Kidney (tissue), 14 donors: Measurements from ENCODE around the gene PKD2. TPM values are rescaled to one million over a fixed set of nuclear protein-coding genes. Genes with fewer than 3 reads are reported as not detected.

Experiments
- DNase-seq, 5 donors: peaks; one replicate each; pipeline ENCODE4 v3.0.0-alpha.2; 2013 to 2020
- FAIRE-seq: peaks from 2 replicates; lab custom pipeline; 2012; peaks lifted over from hg19 to GRCh38; lab: Jason Lieb, UNC
- H3K27ac ChIP-seq, 2 donors: one replicate each; pipeline ENCODE4 v1.7.0; 2013; ENCODE audit warnings: low read depth in 2 of 2, low read length in 2 of 2, inconsistent platforms in 1 of 2
- H3K27me3 ChIP-seq: one replicate; pipeline ENCODE4 v1.7.1; 2013; ENCODE audit warnings: low read length, inconsistent platforms; ENCODE audit not compliant: control insufficient read depth, insufficient read depth
- H3K36me3 ChIP-seq, 3 donors: one replicate each; pipeline versions ENCODE4 v1.7.0 to v1.7.1; 2013; ENCODE audit warnings: low read length in 3 of 3, control low read depth in 1 of 3, inconsistent platforms in 1 of 3; ENCODE audit not compliant: insufficient read depth in 3 of 3, control insufficient read depth in 2 of 3
- H3K4me1 ChIP-seq, 3 donors: one replicate each; pipeline versions ENCODE4 v1.7.0 to v1.7.1; 2013; ENCODE audit warnings: low read length in 3 of 3, inconsistent platforms in 1 of 3, low read depth in 1 of 3; ENCODE audit not compliant: control insufficient read depth in 2 of 3, insufficient read depth in 2 of 3
- H3K4me3 ChIP-seq, 3 donors: one replicate each; pipeline versions ENCODE4 v1.7.0 to v1.8.1; 2013; ENCODE audit warnings: low read length in 3 of 3, control low read depth in 1 of 3, inconsistent platforms in 1 of 3
- H3K9ac ChIP-seq, 3 donors: one replicate each; pipeline versions ENCODE4 v1.7.0 to v1.7.1; 2013; ENCODE audit warnings: low read length in 3 of 3, control low read depth in 1 of 3, inconsistent platforms in 1 of 3
- H3K9me3 ChIP-seq, 3 donors: one replicate each; pipeline versions ENCODE4 v1.7.0 to v1.7.1; 2013; ENCODE audit warnings: low read length in 3 of 3, control low read depth in 1 of 3, inconsistent platforms in 1 of 3; ENCODE audit not compliant: control insufficient read depth in 2 of 3, insufficient read depth in 1 of 3
- intact Hi-C: fragments of 100-400 bp; cut with DNase I; formaldehyde crosslinking; loops from one replicate; pipeline ENCODE4 v1.11.1; 2022
- polyA plus RNA-seq: library from polyadenylated mRNA; stranded (reverse); fragments of 350-450 nt; fragmentation: Illumina TruSeq; extraction: RNeasy Lipid Tissue Mini Kit (QIAGEN cat#74804); gene quantifications from one replicate; pipeline ENCODE4 v1.2.3, GENCODE V29; 2014; ENCODE audit warnings: low read depth, low replicate concordance; ENCODE audit not compliant: insufficient read depth
- total RNA-seq: library from RNA; stranded (reverse); fragmentation: NEBNext Ultra II Directional; extraction: Animal tissue kit (Norgen Biotek cat#: 25700); gene quantifications from one replicate; pipeline ENCODE4 v1.2.1, GENCODE V29; 2021
- TF ChIP-seq, protein P1 (sequence below): IDR thresholded peaks from 3 replicates; pipeline ENCODE4 v1.5.1; 2012; ENCODE audit warnings: mild to moderate bottlenecking, moderate library complexity, borderline replicate concordance; ENCODE audit not compliant: insufficient read depth; ENCODE audit errors: extremely low read depth
- donor health status: control.
- donor health status: control.
- donor health status: control.
- donor health status: control.
- donor health status: control.
- donor health status: DM: yes; HTN: yes; CAD: no.
- donor health status: Normal renal cell carcinoma (clear cell type).

PKD2 gene
- total and polyA plus RNA-seq, 2 donors from 2014 or later = 21.2 to 92.6 TPM

- Histone ChIP-seq H3K27ac (no peak overlapping the region), H3K36me3 (peaks cover 6 to 24% (median 16%) of the 10 kb centered on the region in 3 donors), H3K9me3 (no peaks in the 10 kb centered on the region), H3K4me1 (no peaks in the 10 kb centered on the region), H3K9ac (no peak overlapping the region), H3K4me3 (no peak overlapping the region), H3K27me3 (no peaks in the 10 kb centered on the region)
- FAIRE-seq (no peak), DNase-seq (no peak)
- intact Hi-C loops = no loop called here
- TF ChIP-seq, protein P1, sequence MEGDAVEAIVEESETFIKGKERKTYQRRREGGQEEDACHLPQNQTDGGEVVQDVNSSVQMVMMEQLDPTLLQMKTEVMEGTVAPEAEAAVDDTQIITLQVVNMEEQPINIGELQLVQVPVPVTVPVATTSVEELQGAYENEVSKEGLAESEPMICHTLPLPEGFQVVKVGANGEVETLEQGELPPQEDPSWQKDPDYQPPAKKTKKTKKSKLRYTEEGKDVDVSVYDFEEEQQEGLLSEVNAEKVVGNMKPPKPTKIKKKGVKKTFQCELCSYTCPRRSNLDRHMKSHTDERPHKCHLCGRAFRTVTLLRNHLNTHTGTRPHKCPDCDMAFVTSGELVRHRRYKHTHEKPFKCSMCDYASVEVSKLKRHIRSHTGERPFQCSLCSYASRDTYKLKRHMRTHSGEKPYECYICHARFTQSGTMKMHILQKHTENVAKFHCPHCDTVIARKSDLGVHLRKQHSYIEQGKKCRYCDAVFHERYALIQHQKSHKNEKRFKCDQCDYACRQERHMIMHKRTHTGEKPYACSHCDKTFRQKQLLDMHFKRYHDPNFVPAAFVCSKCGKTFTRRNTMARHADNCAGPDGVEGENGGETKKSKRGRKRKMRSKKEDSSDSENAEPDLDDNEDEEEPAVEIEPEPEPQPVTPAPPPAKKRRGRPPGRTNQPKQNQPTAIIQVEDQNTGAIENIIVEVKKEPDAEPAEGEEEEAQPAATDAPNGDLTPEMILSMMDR = no peak
Observed at GRCh38 chr4:88078579-88078978, 71.1 kb downstream of the PKD2 start.

- Histone ChIP-seq H3K4me3 (no peak overlapping the region), H3K27ac (no peak overlapping the region), H3K9ac (no peak overlapping the region), H3K4me1 (no peaks in the 10 kb centered on the region), H3K36me3 (peaks cover 0 to 8% (median 5%) of the 10 kb centered on the region in 3 donors), H3K9me3 (peaks cover 0 to 9% (median 0%) of the 10 kb centered on the region in 3 donors), H3K27me3 (no peaks in the 10 kb centered on the region)
- intact Hi-C loops = no loop called here
- FAIRE-seq (no peak), DNase-seq (no peak)
- TF ChIP-seq, protein P1 = no peak
Observed at GRCh38 chr4:88080626-88081025, 73.2 kb downstream of the PKD2 start.

GRCh38 chr4:88087004-88087403 is 79.6 kb downstream of the PKD2 start:
- Histone ChIP-seq H3K9ac (no peak overlapping the region), H3K27ac (no peak overlapping the region), H3K4me3 (no peak overlapping the region), H3K27me3 (no peaks in the 10 kb centered on the region), H3K36me3 (no peaks in the 10 kb centered on the region), H3K4me1 (no peaks in the 10 kb centered on the region), H3K9me3 (peaks cover 0 to 9% (median 0%) of the 10 kb centered on the region in 3 donors)
- intact Hi-C loops = no loop called here
- TF ChIP-seq, protein P1 = no peak
- FAIRE-seq = no peak
- DNase-seq = no peak

- H3K9me3 ChIP-seq = no peaks in the 10 kb centered on the region
- no peaks in the 10 kb centered on the region for H3K36me3 ChIP-seq
- TF ChIP-seq, protein P1 = no peak
- H3K4me1 ChIP-seq = no peaks in the 10 kb centered on the region
- H3K4me3 ChIP-seq = no peak overlapping the region
- FAIRE-seq (no peak), DNase-seq (no peak)
- no peak overlapping the region for H3K27ac ChIP-seq
- H3K9ac ChIP-seq = no peak overlapping the region
- intact Hi-C loops = no loop called here
- no peaks in the 10 kb centered on the region for H3K27me3 ChIP-seq
Observed at GRCh38 chr4:88090898-88091297, 83.5 kb downstream of the PKD2 start.
